Neural crest cell (in vitro differentiated cells): ENCODE data around the gene LCN2. TPM values are rescaled to one million over a fixed set of nuclear protein-coding genes. Genes with fewer than 3 reads are reported as not detected.
"Not testable (repeated sequence)": the region's sequence is repeated elsewhere in the genome, so short reads cannot be mapped to it uniquely, and the experiment has no call there.

Source experiments
- DNase-seq: peaks from one replicate; pipeline ENCODE4 v3.0.0; 2021; ENCODE audit warnings: low read depth, mixed read lengths, low spot score
- H3K27ac Mint-ChIP-seq: one replicate; pipeline ENCODE4 v1.8.0; 2021; ENCODE audit warnings: mild to moderate bottlenecking, mixed read lengths; ENCODE audit not compliant: unreplicated experiment
- H3K27me3 Mint-ChIP-seq: 2 replicates; pipeline ENCODE4 v1.8.0; 2021; ENCODE audit warnings: low read depth, mild to moderate bottlenecking, mixed read lengths
- H3K36me3 Mint-ChIP-seq: 2 replicates; pipeline ENCODE4 v1.8.0; 2021; ENCODE audit warnings: low read depth, mild to moderate bottlenecking, mixed read lengths
- H3K4me1 Mint-ChIP-seq: 2 replicates; pipeline ENCODE4 v1.8.0; 2021; ENCODE audit warnings: mixed read lengths
- H3K4me3 Mint-ChIP-seq: one replicate; pipeline ENCODE4 v1.8.0; 2021; ENCODE audit warnings: mild to moderate bottlenecking, mixed read lengths
- H3K9me3 Mint-ChIP-seq: 2 replicates; pipeline ENCODE4 v1.8.0; 2021; ENCODE audit warnings: mixed read lengths
- total RNA-seq: library from RNA; stranded (reverse); gene quantifications from 2 replicates; pipeline ENCODE4 v1.2.1, GENCODE V29; 2021
- TF ChIP-seq, protein P1 (sequence below): fragments of 200-600 bp; sonication (generic); conservative IDR thresholded peaks from 2 replicates; pipeline ENCODE4 v1.5.0; 2021; ENCODE audit warnings: antibody characterized with exemption, mild to moderate bottlenecking

LCN2 gene
- total RNA-seq, 1 donor from 2014 or later = not detected

DNA sequence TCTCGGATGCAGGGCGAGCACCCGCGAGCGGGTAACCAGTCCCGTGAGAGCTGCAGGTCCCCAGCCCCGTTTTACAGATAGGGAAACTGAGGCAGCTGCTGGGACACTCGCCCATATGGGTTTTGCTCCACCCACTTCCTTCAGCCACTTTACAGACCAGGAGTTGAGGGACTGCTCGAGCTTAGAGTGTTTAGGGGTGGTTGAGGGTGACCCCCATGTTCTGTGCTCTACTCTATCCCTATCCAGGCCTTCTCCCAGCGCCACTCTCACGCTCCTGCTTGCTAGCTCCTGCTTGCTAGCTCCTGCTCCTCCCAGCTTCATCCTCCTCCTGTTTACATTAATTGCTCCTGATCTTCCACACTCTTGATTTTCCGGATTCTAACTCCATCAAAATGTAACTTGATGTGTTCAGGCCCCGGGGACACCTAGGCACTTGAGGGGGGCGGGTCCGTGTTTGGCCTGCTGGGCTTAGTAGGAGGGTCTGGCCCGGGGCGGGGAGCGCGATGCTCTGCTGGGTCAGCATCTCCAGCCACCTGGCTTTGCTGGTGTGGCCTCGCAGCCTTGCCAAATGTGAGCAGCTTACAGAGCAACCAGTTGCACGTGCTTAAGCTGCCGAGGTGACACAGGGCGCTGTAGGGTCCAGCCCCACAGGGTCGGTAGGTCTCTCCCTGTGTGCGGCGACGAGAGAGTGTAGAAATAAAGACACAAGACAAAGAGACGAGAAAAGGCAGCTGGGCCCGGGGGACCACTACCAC lies 20.2 kb upstream of the LCN2 start:
- Mint-ChIP-seq H3K9me3 (peaks cover 4% of the 10 kb centered on the region), H3K36me3 (peaks cover 6% of the 10 kb centered on the region), H3K4me1 (peaks cover 25% of the 10 kb centered on the region), H3K4me3 (peak overlapping the region; percentile 99), H3K27me3 (peaks cover 9% of the 10 kb centered on the region), H3K27ac (peak overlapping the region; percentile 87)
- TF ChIP-seq, protein P1, sequence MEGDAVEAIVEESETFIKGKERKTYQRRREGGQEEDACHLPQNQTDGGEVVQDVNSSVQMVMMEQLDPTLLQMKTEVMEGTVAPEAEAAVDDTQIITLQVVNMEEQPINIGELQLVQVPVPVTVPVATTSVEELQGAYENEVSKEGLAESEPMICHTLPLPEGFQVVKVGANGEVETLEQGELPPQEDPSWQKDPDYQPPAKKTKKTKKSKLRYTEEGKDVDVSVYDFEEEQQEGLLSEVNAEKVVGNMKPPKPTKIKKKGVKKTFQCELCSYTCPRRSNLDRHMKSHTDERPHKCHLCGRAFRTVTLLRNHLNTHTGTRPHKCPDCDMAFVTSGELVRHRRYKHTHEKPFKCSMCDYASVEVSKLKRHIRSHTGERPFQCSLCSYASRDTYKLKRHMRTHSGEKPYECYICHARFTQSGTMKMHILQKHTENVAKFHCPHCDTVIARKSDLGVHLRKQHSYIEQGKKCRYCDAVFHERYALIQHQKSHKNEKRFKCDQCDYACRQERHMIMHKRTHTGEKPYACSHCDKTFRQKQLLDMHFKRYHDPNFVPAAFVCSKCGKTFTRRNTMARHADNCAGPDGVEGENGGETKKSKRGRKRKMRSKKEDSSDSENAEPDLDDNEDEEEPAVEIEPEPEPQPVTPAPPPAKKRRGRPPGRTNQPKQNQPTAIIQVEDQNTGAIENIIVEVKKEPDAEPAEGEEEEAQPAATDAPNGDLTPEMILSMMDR = no peak
- DNase-seq = no peak

DNA sequence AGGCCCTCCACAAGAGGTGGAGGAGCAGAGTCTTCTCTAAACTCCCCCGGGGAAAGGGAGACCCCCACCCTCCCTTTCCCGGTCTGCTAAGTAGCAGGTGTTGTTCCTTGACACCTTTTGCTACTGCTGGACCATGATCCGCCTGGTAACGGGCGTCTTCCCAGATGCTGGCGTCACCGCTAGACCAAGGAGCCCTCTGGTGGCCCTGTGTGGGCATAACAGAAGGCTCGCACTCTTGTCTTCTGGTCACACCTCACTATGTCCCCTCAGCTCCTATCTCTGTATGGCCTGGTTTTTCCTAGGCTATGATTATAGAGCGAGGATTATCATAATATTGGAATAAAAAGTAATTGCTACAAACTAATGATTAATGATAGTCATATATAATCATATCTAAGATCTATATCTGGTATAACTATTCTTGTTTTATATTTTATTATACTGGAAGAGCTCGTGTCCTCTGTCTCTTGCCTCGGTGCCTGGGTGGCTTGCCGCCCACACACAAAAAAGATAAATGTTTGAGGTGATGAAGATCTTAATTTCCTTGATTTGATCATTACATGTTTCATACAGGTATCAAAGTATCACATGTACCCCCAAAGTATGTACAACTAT lies 19.2 kb upstream of the LCN2 start:
- TF ChIP-seq, protein P1 = peak; percentile 61
- peak overlapping the region; percentile 99 for H3K4me3 Mint-ChIP-seq
- peak; percentile 53 for DNase-seq
- not testable (repeated sequence) for H3K36me3 Mint-ChIP-seq, H3K27me3 Mint-ChIP-seq, H3K27ac Mint-ChIP-seq, H3K9me3 Mint-ChIP-seq
- peaks cover 24% of the 10 kb centered on the region for H3K4me1 Mint-ChIP-seq

DNA sequence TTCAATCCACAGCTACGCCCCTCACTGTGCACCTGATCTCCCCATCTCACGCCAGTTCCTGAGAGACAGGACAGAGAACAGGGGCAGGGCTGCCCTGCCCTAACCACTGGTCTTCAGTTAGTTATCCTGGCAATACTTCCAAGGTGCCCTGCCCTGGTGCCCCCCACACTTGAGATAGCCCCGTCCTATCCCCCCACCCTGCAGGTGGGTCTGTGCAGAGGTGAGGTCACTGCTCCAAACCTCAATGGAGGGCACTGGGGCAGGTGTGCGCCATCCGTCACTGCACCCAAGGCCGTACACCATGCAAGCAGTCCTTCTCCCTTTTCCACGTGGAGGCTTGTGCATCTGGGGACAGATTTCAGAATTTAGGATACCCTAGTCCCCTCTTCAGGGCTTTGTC lies 18.6 kb upstream of the LCN2 start:
- H3K4me3 Mint-ChIP-seq = peak overlapping the region; percentile 27
- H3K9me3 Mint-ChIP-seq, H3K27me3 Mint-ChIP-seq, DNase-seq, H3K36me3 Mint-ChIP-seq, H3K27ac Mint-ChIP-seq: not testable (repeated sequence)
- H3K4me1 Mint-ChIP-seq = peaks cover 18% of the 10 kb centered on the region

DNA sequence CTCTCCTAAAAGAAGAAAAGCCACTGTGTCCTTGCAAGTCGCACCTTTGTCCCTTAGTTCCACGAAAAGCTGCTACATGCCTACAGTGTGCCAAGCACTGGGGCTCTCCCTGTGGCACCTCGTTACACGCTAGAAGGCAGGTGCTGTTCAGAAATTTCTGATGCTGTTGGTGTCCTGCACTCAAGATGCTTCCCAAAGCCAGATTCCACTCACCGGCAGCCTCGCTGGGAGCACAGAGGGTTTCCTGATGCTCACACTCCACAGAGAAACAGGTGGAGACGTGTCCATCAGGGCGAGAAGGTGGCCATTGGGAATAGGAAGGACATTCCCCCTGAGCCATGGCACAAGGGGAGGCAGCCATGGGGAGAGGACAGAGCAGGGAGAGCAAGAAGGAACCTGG lies 17.9 kb upstream of the LCN2 start:
- H3K27me3 Mint-ChIP-seq, H3K27ac Mint-ChIP-seq, DNase-seq, H3K36me3 Mint-ChIP-seq, H3K9me3 Mint-ChIP-seq: not testable (repeated sequence)
- H3K4me3 Mint-ChIP-seq = peak overlapping the region; percentile 27
- peaks cover 11% of the 10 kb centered on the region for H3K4me1 Mint-ChIP-seq

DNA sequence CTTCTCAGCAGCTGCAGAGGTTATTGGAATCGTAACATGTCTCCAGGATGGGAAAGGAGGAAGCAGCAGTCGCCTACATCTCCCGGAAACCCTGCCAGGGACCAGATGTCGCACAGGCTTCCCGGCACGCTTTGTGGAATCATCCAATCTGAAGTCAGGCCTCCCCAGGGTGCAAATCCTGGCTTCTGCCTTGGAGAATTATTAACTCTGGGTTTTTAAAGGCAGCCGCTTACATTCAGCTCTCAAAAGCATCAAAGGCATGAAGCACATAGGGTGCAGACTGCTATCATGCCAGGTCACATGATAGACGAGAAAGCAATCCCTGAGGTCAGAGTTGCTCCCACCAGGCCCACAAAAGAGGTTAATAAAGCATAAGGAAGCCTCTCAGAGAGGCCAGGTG lies 17.1 kb upstream of the LCN2 start:
- H3K9me3 Mint-ChIP-seq, H3K27ac Mint-ChIP-seq, H3K36me3 Mint-ChIP-seq, DNase-seq, H3K27me3 Mint-ChIP-seq: not testable (repeated sequence)
- H3K4me3 Mint-ChIP-seq = peak overlapping the region; percentile 69
- peaks cover 11% of the 10 kb centered on the region for H3K4me1 Mint-ChIP-seq

DNA sequence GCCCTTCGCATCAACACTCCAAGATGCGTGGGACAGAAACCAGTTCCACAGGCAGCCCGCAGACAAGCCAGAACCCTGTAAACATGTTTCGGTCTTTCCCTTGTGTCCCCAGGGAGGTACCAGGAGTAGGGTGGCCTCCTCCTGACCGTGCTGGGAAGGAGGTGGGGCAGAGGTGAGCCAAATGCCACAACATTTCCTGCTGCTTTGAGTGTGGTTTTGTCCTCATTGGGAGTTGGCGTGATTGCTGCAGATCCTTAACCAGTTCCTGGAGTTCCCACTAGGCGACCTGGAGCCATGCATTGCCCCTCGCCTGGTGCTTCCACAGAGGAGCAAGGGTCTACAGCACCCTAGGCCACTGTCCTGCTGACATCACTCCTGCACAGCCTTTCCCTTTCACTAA lies 13.7 kb upstream of the LCN2 start:
- not testable (repeated sequence) for H3K4me1 Mint-ChIP-seq, DNase-seq, H3K4me3 Mint-ChIP-seq, H3K36me3 Mint-ChIP-seq, H3K27me3 Mint-ChIP-seq, H3K9me3 Mint-ChIP-seq
- peak overlapping the region; percentile 62 for H3K27ac Mint-ChIP-seq

DNA sequence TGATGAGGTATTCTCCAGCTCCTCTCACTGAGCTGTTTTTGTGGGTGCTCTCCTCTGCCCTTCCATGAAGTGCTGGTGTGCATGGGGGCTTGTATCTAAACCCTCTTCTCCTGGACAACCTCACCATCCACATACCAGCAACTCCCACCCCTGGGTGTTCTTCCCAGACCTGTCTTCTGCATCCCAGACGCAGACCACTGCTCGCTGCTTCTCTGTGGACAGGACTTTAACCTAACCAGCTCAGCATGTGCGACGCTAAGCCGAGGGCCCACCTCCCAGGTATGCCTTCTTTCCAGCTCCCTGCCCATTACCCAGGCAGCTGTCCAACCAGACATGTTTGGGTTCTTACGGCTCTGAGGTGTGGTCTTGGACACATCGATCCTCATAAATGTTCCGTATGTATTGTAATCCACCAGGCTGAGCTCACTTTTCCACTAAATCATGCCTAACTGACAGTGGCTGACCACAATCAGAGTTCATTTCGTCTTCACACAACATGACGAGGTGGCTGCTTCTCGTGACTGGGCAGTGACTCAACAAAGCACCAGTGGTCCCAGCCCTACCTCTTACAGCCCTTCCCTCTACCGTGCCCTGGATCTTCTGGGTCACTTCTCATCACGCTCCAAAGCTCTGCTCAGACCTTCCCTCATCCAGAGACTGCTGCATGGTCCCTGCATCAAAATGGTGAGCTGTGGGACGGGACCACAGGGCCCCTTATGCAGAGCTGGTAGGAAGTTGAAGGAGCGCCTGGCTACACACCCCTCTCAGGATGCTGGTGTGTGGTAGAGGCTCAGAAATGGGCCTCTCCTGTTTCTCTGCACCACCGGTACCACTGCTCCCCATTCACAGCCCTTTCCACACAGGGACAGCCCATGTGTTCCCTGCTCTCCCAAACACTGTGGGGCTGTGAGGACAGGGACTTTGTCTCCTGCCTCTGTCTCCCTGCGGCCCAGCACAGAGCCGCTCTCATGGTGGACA lies 12.1 kb upstream of the LCN2 start:
- H3K4me1 Mint-ChIP-seq = peaks cover 13% of the 10 kb centered on the region
- no peak overlapping the region for H3K4me3 Mint-ChIP-seq
- TF ChIP-seq, protein P1 = no peak
- peaks cover 9% of the 10 kb centered on the region for H3K27me3 Mint-ChIP-seq
- H3K9me3 Mint-ChIP-seq = no peaks in the 10 kb centered on the region
- H3K36me3 Mint-ChIP-seq = no peaks in the 10 kb centered on the region
- no peak for DNase-seq
- H3K27ac Mint-ChIP-seq = peak overlapping the region; percentile 89
